Small intestine (tissue), 7 donors: ENCODE data around the gene TTC33. TPM values are rescaled to one million over a fixed set of nuclear protein-coding genes. Genes with fewer than 3 reads are reported as not detected.
"Not testable (repeated sequence)": the region's sequence is repeated elsewhere in the genome, so short reads cannot be mapped to it uniquely, and the experiment has no call there.

Source experiments
- DNase-seq, 2 donors: peaks; one replicate each; pipeline versions ENCODE4 v3.0.0 to v3.0.0-alpha.2; 2013
- FAIRE-seq: peaks from 2 replicates; lab custom pipeline; 2012; peaks lifted over from hg19 to GRCh38; lab: Jason Lieb, UNC
- H3K27ac ChIP-seq, 3 donors: one replicate each; pipeline ENCODE4 v1.5.1; 2013; ENCODE audit warnings: low read length in 2 of 3, mild to moderate bottlenecking in 2 of 3, control low read depth in 1 of 3, inconsistent platforms in 1 of 3, low read depth in 1 of 3, moderate library complexity in 1 of 3
- H3K27me3 ChIP-seq, 3 donors: one replicate each; pipeline ENCODE4 v1.6.1; 2013; ENCODE audit warnings: low read length in 3 of 3, inconsistent platforms in 1 of 3; ENCODE audit not compliant: control insufficient read depth in 3 of 3, insufficient read depth in 3 of 3
- H3K36me3 ChIP-seq, 3 donors: one replicate each; pipeline ENCODE4 v1.6.1; 2013; ENCODE audit warnings: low read length in 3 of 3, inconsistent platforms in 1 of 3, low read depth in 1 of 3, mild to moderate bottlenecking in 1 of 3, moderate library complexity in 1 of 3; ENCODE audit not compliant: control insufficient read depth in 3 of 3, insufficient read depth in 2 of 3
- H3K4me1 ChIP-seq, 3 donors: one replicate each; pipeline ENCODE4 v1.6.1; 2013; ENCODE audit warnings: low read length in 2 of 3, inconsistent platforms in 1 of 3, low read depth in 1 of 3, mild to moderate bottlenecking in 1 of 3, moderate library complexity in 1 of 3; ENCODE audit not compliant: control insufficient read depth in 3 of 3, insufficient read depth in 2 of 3
- H3K4me3 ChIP-seq, 3 donors: one replicate each; pipeline ENCODE4 v1.5.1; 2013; ENCODE audit warnings: low read length in 3 of 3, control low read depth in 1 of 3, inconsistent platforms in 1 of 3, low read depth in 1 of 3, mild to moderate bottlenecking in 1 of 3, moderate library complexity in 1 of 3
- H3K9me3 ChIP-seq, 2 donors: one replicate each; pipeline ENCODE4 v1.6.1; 2013; ENCODE audit warnings: low read depth in 1 of 2, low read length in 1 of 2; ENCODE audit not compliant: control insufficient read depth in 2 of 2, insufficient read depth in 1 of 2
- WGBS, 3 donors: extraction: QIAGEN DNeasy Blood & Tissue Kit; methylation state at CpG; one replicate each; pipeline ENCODE4 v1.1.7; 2013; 5-methylcytosine and 5-hydroxymethylcytosine counted together
- polyA plus RNA-seq, 4 donors: library from polyadenylated mRNA; stranded (reverse) in 3 of 4; unstranded in 1 of 4; fragments of 200-250 nt in 3 of 4; fragments of 120-200 nt in 1 of 4; gene quantifications; one replicate each; pipeline versions ENCODE4 v1.2.1 to v1.2.3, GENCODE V29; 2013
- donor health status: healthy with polysubstance abuse.
- donor health status: control.
- donor health status: control.
- donor health status: Bipolar disorder and iron deficiency.
- donor health status: healthy.

Gene TTC33
- polyA plus RNA-seq, 4 donors = 8.0 to 18.1 (median 8.9) TPM

DNA sequence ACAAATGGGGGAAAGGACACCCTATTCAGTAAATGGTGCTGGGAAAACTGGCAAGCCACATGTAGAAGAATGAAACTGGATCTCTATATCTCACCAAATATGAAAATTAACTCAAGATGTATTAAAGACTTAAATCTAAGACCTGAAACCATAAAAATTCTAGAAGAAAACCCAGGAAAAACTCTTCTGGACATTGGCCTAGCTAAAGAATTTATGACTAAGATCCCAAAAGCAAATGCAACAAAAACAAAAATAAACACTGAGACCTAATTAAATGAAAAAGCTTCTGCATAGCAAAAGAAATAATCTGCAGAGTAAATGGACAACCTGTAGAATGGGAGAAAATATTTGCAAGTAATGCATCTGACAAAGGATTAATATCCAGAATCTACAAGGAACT is 99.7 kb downstream of the TTC33 start:
- H3K4me1 ChIP-seq, FAIRE-seq, H3K27ac ChIP-seq, H3K9me3 ChIP-seq, H3K4me3 ChIP-seq, H3K27me3 ChIP-seq, H3K36me3 ChIP-seq, DNase-seq: not testable (repeated sequence)

DNA sequence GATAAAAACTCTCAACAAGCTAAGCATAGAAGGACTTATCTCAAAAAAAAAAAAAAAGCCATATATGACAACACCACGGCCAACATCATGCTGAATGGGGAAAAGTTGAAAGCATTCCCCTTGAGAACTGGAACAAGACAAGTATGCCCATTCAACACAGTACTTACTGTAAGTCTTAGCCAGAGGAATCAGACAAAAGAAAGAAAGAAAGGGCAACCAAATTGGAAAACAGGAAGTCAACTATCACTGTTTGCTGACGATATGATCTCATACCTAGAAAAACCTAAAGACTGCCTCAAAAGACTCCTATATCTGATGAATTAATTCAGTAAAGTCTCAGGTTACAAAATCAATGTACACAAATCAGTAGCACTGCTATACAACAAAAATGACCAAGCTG is 100.6 kb downstream of the TTC33 start:
- H3K9me3 ChIP-seq = no peaks in the 10 kb centered on the region
- no peak overlapping the region for H3K4me3 ChIP-seq
- no peaks in the 10 kb centered on the region for H3K4me1 ChIP-seq
- no peaks in the 10 kb centered on the region for H3K27me3 ChIP-seq
- WGBS, 3 donors = 48 to 71% (median 56%) methylated on average over 2 of the region's 2 CpGs
- no peak for DNase-seq
- no peak for FAIRE-seq
- H3K27ac ChIP-seq = peak overlapping the region in 1 of 3 donors; percentile 17
- H3K36me3 ChIP-seq = no peaks in the 10 kb centered on the region

GRCh38 chr5:40654377-40654991 is 101.3 kb downstream of the TTC33 start:
- 70 to 85% (median 78%) methylated on average over 4 of the region's 4 CpGs for WGBS, 3 donors
- Histone ChIP-seq H3K4me1 (no peaks in the 10 kb centered on the region), H3K4me3 (no peak overlapping the region), H3K36me3 (no peaks in the 10 kb centered on the region), H3K9me3 (no peaks in the 10 kb centered on the region), H3K27me3 (no peaks in the 10 kb centered on the region), H3K27ac (peak overlapping the region in 1 of 3 donors; percentile 37)
- no peak for DNase-seq
- no peak for FAIRE-seq

- H3K27ac ChIP-seq = no peak overlapping the region
- no peak for DNase-seq
- no peak for FAIRE-seq
These were observed 102.3 kb downstream of the TTC33 start for GRCh38 chr5:40653221-40654022.

DNA sequence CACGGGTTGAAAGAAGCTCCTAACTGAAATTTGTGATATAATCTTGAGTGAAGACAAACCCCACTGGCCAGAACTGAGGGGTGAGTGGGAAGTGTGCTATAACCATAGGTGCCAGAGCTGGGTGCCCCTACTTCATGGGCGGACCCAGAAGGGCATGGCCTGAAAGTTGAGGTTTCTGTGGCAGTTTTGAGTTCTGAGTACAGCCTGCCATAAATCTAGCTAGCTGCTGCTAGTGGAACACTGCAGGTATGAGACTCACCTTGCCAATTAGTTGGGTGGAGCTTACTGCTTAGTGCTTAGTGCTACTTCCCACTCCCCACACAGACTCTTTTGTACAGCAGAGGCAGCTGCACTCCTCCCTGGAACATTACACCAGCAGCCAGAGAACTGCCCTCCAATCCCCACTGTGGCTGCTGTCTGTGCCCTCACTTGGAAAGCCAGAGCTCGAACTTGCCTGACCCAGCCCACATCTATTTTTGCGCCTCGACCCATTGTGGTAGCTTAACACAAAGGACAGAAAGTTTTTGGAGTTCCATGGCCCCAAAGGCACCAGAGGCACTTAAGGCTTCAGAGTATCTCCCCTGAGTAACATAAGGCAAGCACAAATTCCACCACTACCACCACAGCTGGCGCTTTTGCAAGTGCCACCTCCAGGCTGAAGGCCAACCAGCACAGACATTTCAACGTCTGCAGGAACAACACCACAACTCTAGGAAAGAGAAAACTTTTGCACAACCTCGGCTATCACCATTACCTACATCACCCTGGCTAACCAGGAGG is 103.1 kb downstream of the TTC33 start:
- FAIRE-seq (no peak), DNase-seq (peak in 1 of 2 donors; percentile 66)
- Histone ChIP-seq H3K36me3 (no peaks in the 10 kb centered on the region), H3K4me3 (no peak overlapping the region), H3K9me3 (no peaks in the 10 kb centered on the region), H3K4me1 (no peaks in the 10 kb centered on the region), H3K27ac (peak overlapping the region in 1 of 3 donors; percentile 14), H3K27me3 (no peaks in the 10 kb centered on the region)
- WGBS, 3 donors = 43 to 70% (median 53%) methylated on average over 8 of the region's 8 CpGs

More at GRCh38 chr5:40653221-40654022, 102.3 kb downstream of the TTC33 start:
- no peaks in the 10 kb centered on the region for H3K4me1 ChIP-seq
- no peaks in the 10 kb centered on the region for H3K36me3 ChIP-seq
- no peaks in the 10 kb centered on the region for H3K27me3 ChIP-seq
- WGBS, 3 donors = 80 to 94% (median 81%) methylated on average over 4 of the region's 4 CpGs
- H3K9me3 ChIP-seq = no peaks in the 10 kb centered on the region
- H3K4me3 ChIP-seq = no peak overlapping the region

DNA sequence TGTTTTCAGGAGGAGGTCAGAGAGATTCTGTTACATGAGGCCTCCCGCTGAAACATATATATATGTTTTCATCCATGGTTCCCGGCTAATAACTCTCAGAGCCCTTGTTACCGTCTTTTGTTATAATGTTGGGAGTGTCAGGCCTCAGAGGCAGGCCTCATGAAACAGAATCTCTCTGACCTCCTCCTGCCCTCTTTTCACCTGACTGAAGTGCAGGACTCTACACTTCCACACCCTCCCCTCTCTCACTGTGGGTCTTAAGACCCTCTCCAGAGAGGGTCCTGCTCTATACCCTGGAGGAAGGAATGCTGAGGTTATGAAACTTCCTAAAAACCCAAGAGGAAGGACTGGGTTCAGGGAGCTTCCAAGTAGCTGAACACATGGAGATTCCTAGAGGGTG is 104.6 kb downstream of the TTC33 start:
- DNase-seq (no peak), FAIRE-seq (no peak)
- H3K27me3 ChIP-seq = no peaks in the 10 kb centered on the region
- no peak overlapping the region for H3K27ac ChIP-seq
- no peaks in the 10 kb centered on the region for H3K4me1 ChIP-seq
- 95 to 98% (median 96%) methylated on average over 3 of the region's 3 CpGs for WGBS, 3 donors
- no peak overlapping the region for H3K4me3 ChIP-seq
- no peaks in the 10 kb centered on the region for H3K36me3 ChIP-seq
- H3K9me3 ChIP-seq = no peaks in the 10 kb centered on the region

DNA sequence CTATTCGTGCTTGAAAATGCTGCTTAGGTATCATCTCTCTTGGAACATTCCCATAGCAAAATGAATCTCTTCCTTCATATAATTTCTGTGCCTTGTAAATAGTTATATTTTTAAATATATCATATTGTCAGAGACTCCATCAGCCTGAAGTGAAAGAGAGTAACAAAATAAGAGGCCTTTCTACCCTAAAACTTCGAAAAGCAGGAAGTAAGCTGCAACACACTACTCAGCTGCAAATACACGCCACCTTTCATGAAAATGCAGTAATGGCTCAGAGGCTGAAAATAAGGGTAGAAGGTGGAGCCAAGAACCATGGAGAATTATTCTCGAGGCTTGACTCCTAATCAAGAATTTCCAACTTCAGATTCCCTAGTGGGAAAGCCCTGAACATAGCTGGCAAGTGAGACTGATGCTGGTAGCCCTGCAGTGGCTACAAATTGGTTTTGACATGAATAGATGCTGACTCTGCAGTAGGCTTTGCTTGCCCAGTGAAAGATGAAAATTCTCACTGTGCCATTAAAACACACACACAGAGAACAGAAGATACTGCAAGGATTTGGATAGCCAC is 106.2 kb downstream of the TTC33 start:
- no peaks in the 10 kb centered on the region for H3K36me3 ChIP-seq
- H3K27me3 ChIP-seq = no peaks in the 10 kb centered on the region
- 72 to 78% (median 73%) methylated on average over 4 of the region's 4 CpGs for WGBS, 3 donors
- DNase-seq = no peak
- no peaks in the 10 kb centered on the region for H3K4me1 ChIP-seq
- FAIRE-seq = no peak
- no peak overlapping the region for H3K4me3 ChIP-seq
- H3K27ac ChIP-seq = peak overlapping the region in 1 of 3 donors; percentile 14
- no peaks in the 10 kb centered on the region for H3K9me3 ChIP-seq

DNA sequence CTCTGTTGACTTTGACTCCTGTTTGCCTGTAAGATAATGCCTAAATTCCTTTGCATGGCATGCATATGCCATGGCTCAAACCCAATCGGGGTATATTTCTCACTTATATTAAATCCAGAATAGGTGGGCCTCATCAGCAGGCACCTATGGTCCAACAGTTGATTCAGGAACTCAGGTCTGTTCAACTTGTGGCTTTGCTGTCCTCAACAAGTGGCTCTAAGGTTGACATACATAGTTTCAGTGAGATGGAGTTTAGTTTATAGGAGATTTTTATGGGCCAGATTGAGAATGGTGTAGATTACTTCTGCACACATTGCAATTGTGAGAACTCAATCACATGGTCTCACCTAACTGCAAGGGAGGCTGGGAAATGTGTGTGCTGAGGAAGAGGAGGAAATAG is 107.6 kb downstream of the TTC33 start:
- Histone ChIP-seq H3K9me3 (no peaks in the 10 kb centered on the region), H3K4me1 (no peaks in the 10 kb centered on the region), H3K27me3 (no peaks in the 10 kb centered on the region), H3K4me3 (no peak overlapping the region), H3K36me3 (no peaks in the 10 kb centered on the region), H3K27ac (no peak overlapping the region)
- DNase-seq (no peak), FAIRE-seq (no peak)
- WGBS, 3 donors = 92 to 97% (median 94%) methylated on average over 1 of the region's 1 CpG
